Measurements from ENCODE around the gene PDE6G.

PDE6G gene

GRCh38 chr17:81656118-81656743 is at the start of gene PDE6G:
Gene PDE6G (minus strand): TSS chr17:81656542. CDS start chr17:81653305, 3,237 bp downstream.
- DNase-seq, result no peak

GRCh38 chr17:81705518-81706231 is 49.3 kb upstream of the PDE6G start:
- DNase-seq, result no peak

GRCh38 chr17:81703747-81704654 is 47.7 kb upstream of the PDE6G start:
- DNase-seq, result no peak

- peak in 1 of 2 experiments; percentile 73 for DNase-seq
Observed at GRCh38 chr17:81702934-81703746, 46.8 kb upstream of the PDE6G start, which contains the start of gene MRPL12. Gene MRPL12 (plus strand): TSS chr17:81703367. CDS start chr17:81703502, 135 bp downstream.

- no peak for DNase-seq
Observed at GRCh38 chr17:81701288-81702071, 45.1 kb upstream of the PDE6G start.

- no peak for DNase-seq
Observed at GRCh38 chr17:81700353-81701287, 44.3 kb upstream of the PDE6G start.

- no peak for DNase-seq
Observed at GRCh38 chr17:81697261-81698044, 41.1 kb upstream of the PDE6G start.

- no peak for DNase-seq
Observed at GRCh38 chr17:81696218-81696941, 40.0 kb upstream of the PDE6G start.

- no peak for DNase-seq
Observed at GRCh38 chr17:81695801-81696200, 39.5 kb upstream of the PDE6G start.

GRCh38 chr17:81695211-81695610 is 38.9 kb upstream of the PDE6G start:
- no peak for DNase-seq

- no peak for DNase-seq
Observed at GRCh38 chr17:81694810-81695209, 38.5 kb upstream of the PDE6G start.

GRCh38 chr17:81693509-81694210 is 37.3 kb upstream of the PDE6G start:
- DNase-seq, result no peak

GRCh38 chr17:81691608-81692007 is 35.3 kb upstream of the PDE6G start:
- DNase-seq, result no peak

- DNase-seq, result no peak
Observed at GRCh38 chr17:81691196-81691595, 34.9 kb upstream of the PDE6G start.

- DNase-seq, result no peak
Observed at GRCh38 chr17:81690549-81690948, 34.2 kb upstream of the PDE6G start.

- no peak for DNase-seq
Observed at GRCh38 chr17:81690066-81690465, 33.7 kb upstream of the PDE6G start.

- no peak for DNase-seq
Observed at GRCh38 chr17:81688616-81689015, 32.3 kb upstream of the PDE6G start.
